GM23338 (cell line): ENCODE results near the gene DDR2.

Experiments used
- CREB1 ChIP-seq: fragments of 250-450 bp; sonication (Bioruptor Pico); IDR thresholded peaks from 2 replicates; pipeline ENCODE4 v1.5.0; 2020; ENCODE audit warnings: low read depth, mild to moderate bottlenecking, moderate library complexity
- CTCF ChIP-seq, 2 experiments: fragments of 200-600 bp in 1 of 2; sonication (generic) in 1 of 2; conservative IDR thresholded peaks; 2 replicates each; pipeline versions ENCODE4 v1.5.1 to v1.6.1; 2016 to 2017; ENCODE audit warnings: antibody characterized with exemption in 2 of 2, low read depth in 2 of 2, mild to moderate bottlenecking in 2 of 2, moderate library complexity in 1 of 2
- EZH2 ChIP-seq: fragments of 200-600 bp; sonication (generic); IDR thresholded peaks from one replicate; pipeline ENCODE4 v1.8.0; 2017; ENCODE audit warnings: antibody characterized with exemption, mild to moderate bottlenecking, low read depth; ENCODE audit not compliant: unreplicated experiment
- EZH2phosphoT487 ChIP-seq: fragments of 200-600 bp; sonication (generic); IDR thresholded peaks from one replicate; pipeline ENCODE4 v1.8.1; 2018; ENCODE audit warnings: antibody characterized with exemption; ENCODE audit not compliant: unreplicated experiment
- JUNB ChIP-seq: IDR thresholded peaks from one replicate; pipeline ENCODE4 v1.6.1; 2016; ENCODE audit warnings: antibody characterized with exemption; ENCODE audit not compliant: unreplicated experiment
- POLR2AphosphoS5 ChIP-seq: IDR thresholded peaks from 2 replicates; pipeline ENCODE4 v1.6.1; 2016; ENCODE audit warnings: antibody characterized with exemption, low read depth
- REST ChIP-seq: IDR thresholded peaks from one replicate; pipeline ENCODE4 v1.6.1; 2018; ENCODE audit warnings: antibody characterized with exemption; ENCODE audit not compliant: unreplicated experiment

GRCh38 chr1:162660574-162660973 is 28.3 kb downstream of the DDR2 start:
- TF ChIP-seq POLR2AphosphoS5: no peak
- TF ChIP-seq EZH2: no peak
- no peak for TF ChIP-seq REST
- no peak for TF ChIP-seq CTCF (conservative IDR thresholded peaks at IDR 0.05; ENCODE audit: low read depth in 2 of 2)
- TF ChIP-seq EZH2phosphoT487: no peak
- TF ChIP-seq JUNB: no peak
- no peak for TF ChIP-seq CREB1
